Myocyte (in vitro differentiated cells): Measurements from ENCODE around the gene CTDSP2. TPM values are rescaled to one million over a fixed set of nuclear protein-coding genes. Genes with fewer than 3 reads are reported as not detected.
A peak's percentile ranks its signal among the peaks of the same experiment; 100 is the strongest.
"Not testable (repeated sequence)": the region's sequence is repeated elsewhere in the genome, so short reads cannot be mapped to it uniquely, and the experiment has no call there.

Source experiments
- DNase-seq: peaks from one replicate; pipeline ENCODE4 v3.0.0-alpha.2; 2012; ENCODE audit warnings: low read depth
- total RNA-seq: library from RNA; depleted of rRNA; stranded (reverse); fragments of >200 nt; gene quantifications from 2 replicates; pipeline ENCODE4 v1.2.3, GENCODE V29; 2014

Gene CTDSP2
- total RNA-seq, 1 donor from 2014 or later = 43.4 TPM

DNA sequence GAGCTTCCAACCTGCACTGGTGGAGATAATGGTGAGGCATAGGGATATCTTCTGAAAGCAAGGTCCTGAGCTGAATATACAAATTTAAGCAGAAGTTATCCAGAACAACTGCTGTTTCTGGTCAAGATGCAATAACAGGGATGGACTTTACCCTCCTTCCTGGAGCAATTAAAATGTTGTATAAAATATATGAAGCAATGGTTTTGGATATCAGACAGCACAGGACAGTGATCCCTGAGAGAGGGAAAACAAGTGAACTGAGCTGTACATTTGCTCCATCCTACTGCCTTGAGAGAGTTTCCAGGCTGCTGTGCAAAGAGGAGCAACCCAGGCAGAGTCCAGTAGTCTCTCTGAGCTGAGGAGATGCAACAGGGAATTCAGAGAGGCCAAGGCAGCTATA is 36.0 kb upstream of the CTDSP2 start:
- no peak for DNase-seq

DNA sequence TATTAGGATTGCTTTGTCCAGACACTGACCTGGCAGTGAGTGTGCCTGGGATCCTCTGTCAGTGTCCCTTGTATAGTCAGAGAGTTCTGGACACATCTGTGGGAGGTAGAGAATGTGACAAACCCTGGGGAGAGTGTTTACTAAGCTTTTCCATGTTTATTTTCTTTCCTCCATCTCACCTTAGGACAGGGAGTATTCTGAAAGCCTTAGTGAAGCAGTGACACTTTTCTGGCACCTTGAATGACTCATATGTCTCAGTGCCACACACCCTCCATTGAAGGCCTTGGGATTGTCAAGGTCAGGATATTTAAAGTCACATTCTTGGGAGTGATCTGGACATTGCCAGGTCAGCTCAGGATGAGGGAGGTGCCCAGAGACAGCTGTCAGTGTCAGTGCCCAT is 34.9 kb upstream of the CTDSP2 start:
- peak; percentile 69 for DNase-seq

DNA sequence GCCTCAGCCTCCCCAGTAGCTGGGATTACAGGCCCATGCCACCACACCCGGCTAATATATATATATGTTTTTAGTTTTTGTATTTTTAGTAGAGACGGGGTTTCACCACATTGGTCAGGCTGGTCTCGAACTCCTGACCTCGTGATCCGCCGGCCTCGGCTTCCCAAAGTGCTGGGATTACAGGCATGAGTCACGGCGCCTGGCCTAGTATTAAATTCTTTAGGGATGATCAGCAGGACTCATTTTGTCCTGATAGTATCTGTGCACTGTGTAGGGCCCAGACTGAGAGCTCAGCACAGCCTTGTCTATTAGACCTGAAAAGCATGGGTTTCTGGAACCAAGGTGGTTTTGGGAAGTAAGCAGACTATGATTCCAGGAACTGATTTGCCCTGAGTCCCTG is 34.5 kb upstream of the CTDSP2 start:
- DNase-seq = peak; percentile 58

DNA sequence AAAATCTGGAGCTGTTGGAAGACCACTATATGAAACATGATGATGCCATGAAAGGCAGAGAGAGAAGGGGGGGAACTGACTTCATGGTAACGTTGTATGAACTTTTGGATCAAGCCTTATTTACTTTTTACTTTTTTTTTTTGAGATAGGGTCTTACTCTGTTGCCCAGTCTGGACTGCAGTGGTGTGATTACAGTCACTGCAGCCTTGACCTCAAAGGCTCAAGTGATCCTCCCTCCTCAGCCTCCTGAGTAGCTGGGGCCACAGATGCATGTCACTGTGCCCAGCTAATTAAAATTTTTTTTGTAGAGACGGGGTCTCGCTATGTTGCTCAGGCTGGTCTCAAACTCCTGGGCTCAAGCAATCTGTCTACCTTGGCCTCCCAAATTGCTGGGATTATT is 31.3 kb upstream of the CTDSP2 start:
- no peak for DNase-seq

DNA sequence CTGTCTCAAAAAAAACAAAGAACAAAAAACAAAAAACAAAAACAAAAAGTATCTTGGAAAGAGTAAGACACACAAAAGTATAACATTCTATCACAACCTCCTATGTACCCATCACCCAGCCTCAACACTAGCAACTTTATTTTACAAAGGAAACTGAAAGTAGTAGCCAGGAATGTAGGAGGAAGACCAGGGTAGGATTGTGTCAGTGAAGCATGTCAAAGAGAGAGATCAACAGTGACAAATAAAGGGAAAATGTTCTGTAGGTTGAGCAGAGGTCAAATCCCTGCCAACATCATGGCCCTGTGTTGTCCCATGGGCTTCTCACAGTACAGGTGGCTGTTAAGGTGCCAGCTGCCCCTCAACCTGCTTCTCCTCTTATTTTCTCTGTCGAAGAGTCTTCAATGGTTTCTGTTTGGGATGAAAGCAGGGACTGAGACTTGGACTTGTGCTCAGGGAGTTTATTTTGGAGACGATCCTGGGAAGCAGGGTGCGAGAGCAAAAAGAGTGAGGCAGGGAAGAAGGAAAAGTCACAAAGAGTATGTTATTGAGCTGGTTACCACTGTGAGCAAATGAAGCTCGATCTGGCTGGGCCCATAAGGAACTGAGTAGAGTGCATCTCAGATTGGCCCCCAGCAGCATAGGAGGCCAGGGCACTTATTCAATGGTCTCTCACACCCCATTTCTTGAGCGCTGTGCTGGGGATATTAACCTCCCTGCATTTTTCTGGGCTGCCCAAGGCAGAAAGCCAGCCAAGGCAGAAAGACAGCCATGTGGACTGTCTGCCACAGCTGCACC is 29.4 kb upstream of the CTDSP2 start:
- no peak for DNase-seq

DNA sequence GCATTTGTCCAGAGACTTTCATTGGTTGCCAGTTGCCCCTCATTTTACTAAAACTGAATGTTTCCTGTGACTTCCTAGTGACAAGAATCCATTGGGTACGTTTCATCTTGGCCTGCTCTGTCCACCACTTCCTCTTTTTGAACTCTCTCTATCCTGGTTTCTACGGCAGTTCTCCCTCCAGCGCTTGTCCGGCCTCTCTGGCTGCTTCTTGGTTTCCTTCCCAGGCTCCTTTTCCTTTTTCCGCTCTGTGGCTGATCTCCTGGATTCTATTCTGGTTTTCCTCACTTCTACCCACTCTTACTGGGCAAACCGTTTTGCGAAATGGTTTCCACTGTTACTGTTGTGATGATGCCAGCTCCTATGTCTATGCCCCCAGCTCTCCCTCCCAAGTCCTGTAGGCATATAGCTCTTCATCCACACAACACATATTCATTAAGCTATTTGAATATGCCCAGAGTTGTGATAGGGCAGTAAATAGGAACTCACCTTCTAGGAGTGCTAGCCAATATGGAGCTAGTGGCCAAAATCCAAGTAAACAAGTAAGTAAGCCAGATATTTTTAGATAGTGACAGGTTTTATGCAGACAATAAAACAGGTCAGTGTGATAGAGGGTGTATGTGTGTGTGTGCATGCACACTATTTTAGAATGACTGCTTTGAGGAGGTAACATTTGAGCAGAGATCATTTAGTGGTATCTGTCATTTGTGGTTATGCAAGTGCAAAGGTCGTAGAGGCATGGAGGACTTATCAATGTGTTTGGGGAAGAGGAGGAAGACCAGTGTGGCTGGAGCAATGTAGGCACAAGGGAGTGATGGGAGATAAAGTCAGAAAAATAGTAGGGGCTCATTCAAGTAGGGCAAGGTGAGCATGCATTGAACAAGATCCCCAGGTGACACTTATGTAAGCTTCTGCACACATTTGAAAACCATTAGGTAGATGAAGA is 27.9 kb upstream of the CTDSP2 start:
- no peak for DNase-seq

DNA sequence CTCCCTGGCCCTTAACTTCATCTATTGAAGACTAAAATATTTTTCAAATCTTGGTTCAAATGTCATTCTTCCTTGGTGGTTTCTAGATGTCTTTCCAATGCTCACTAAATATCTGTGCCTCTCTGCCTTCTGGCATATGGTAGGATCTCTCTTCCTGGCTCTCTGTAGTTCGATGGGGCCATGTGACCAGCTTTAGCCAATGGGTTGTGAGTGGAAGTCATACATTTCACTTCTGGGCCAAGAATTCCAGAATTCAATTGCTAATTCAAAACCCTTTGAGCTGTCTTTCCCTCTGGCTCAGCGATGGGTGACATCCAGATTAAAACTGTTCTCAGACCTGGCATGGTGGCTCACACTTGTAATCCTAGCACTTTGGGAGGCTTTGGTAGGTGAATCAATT is 25.8 kb upstream of the CTDSP2 start:
- DNase-seq = no peak

DNA sequence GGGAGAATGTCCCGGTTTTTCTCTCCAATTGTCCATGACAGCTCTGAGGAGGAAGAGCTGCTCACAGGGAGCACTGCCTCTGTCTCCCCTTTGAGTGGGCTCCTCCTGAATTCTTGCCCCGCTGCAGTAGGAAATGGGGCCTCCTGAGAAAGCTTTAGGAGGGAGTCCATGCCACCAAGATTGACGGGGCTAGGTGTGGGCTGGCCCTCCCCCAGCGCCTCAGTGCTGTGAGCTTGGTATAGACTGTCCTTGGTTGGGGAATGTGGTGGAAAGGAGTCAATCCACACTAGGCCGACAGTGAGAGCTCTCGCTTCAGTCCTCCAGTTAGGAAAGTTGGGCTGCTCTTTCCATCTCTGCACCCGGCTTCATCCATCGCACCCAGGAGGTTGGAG is 23.4 kb upstream of the CTDSP2 start:
- DNase-seq = no peak

DNA sequence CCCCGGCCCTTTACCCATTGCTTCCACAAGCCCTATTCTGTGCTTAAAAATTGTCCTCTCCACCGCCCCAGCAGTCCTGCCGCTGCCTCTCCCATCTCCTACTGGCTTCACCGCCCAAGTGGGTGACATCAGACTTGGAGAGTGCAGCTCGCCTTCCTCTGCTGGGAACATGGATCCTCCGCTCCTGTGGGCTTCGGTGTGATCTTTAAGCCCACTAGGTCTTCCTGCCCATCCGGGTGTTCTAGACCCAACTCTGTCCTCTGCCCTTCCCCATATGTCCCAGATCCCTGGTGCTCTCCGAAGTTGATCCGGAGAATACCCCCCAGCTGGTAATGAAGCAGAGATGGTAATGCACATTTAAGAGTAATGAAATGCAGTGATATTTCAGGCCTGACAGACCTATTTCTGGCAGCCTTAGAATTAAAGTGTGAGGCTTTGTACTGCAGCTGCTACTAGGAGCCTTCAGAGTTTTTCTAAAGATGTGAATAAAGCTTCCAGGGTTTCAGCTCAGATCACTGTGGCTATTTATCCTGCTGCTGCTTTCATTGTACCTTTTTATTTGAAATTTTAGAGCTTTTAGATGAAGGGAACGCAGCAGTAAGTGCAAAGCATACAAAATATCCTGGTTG is 22.9 kb upstream of the CTDSP2 start:
- DNase-seq = no peak

DNA sequence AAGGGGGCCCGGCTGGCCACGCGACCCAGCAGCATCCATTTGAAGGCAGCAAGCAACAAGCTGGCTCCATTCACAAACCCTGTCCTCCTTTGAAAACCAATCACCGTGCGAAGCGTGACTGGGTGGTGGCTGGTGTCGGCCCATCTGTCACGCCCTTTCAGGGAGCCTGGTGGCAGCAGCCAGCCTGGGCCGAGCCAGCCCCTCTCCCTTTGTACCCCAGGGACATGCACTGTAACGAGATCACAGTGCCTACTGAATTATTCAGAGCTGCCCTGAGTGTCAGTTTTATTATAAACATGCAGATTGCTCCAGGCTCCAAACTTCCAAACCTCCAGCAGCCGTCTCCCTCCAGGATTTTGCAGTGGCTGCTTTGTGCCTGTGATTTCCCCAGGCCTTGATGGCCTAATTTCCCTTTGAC is 22.3 kb upstream of the CTDSP2 start:
- DNase-seq = peak; percentile 55

DNA sequence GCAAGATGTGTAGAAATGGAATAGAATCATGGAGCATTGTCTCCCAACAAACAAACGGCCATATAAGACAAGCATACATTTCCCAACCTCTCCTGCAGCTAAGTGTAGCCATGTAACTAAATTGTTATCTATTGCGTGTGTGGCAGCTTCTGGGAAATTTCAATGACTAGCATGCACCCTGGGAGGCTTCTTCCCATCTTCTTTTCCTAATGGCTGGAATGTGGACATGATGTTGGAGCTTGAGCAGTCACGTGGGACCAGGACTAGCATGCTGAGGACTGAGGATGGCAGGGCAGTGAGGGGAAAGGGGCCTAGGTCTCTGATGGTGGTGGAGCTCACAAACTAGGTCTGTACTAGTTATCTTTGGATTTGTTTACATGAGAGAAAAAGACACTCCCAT is 21.7 kb upstream of the CTDSP2 start:
- DNase-seq = no peak

DNA sequence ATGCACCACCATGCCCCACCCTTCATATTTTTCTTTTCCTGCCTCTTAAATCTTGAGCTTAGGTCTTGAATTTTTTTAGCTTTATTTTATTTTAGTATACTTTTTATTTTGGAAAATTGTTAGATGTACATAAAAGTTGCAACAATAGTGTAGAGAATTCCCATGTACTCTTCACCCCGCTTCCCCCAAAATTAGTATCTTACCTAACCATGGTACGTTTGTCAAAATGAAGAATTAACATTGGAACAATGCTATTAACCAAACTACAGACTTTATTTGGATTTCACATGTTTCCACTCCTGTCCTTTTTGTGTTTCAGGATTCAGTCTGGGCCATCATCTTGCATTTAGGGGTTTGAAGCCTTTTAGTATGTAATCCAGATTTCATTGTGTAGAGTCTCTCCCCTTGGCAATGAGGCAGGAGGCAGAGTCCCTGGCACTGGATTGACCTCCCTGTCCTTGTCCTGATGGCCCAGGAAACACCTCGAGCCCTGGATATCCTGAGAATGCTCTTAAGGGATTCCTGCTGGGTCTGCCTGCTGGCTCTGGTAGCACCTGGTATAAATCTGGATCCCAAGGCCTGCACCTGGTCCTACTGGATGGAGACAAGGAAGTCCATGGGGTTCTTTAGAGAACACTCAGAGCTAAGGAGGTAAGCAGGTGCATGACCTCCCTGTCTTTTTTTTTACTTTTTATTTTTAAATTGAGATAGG is 19.9 kb upstream of the CTDSP2 start:
- DNase-seq = no peak

DNA sequence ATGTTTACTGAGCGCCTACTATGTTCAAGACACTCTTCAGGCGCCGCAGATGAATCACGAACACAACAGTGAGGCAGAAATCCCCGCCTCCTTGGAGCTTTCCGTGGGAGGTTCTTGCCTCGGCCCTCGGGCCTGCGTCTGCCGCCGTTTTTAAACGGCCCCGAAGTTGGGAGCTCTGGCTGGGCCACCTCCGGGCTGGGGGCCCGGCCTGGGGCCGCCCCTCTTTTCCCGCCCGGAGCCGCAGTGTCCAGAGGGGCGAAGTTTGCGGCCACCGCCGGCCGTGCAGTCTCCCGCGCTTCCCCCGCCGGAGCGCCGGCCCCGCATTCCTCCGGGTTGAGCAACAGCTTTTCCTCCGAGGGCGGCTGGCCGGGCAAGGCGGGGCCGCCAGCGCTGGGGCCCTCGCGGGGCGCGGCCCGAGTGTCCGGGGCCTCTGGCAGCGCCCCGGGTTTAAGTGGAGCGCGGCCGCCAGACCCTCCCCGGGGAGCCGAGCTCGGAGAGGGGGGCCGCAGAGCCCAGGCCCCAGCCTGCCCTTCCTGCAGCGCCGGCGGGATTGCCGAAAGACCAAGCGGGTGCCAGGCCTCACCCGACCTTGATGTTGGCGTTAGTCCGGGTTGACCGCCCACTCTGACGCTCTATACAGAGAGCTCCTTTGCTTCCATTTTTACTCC is 18.7 kb upstream of the CTDSP2 start:
- peak; percentile 70 for DNase-seq

DNA sequence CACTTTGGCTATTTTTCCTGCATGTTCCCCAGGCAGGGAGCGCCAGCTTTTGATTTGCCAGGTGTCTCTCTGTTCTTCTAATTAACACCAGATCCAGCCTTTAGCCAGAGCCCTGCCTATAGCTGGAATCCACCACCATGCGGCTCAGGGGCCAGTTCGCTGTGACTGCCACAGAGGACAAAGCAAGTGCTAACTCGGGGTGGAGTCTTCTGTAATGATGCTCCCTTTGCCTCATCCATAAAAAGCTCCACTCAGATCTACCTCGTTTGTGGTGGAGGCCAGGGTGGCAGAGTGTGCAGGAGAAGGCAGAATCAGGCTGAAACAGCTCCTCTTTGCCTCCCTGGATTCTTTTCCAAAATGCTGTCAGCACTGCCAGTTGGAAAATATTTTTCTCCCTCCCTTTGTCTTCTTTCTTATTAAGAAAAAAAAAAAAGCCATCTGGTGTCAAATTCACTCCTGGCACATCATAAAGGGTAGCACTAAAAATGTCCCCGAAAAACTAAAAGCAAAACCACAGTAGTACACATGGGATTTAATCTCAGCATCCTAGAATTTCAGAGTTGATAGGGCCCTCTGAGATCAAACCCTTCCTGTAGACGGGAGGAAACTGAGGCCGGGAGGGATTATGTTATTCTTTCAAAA is 18.0 kb upstream of the CTDSP2 start:
- peak; percentile 64 for DNase-seq

DNA sequence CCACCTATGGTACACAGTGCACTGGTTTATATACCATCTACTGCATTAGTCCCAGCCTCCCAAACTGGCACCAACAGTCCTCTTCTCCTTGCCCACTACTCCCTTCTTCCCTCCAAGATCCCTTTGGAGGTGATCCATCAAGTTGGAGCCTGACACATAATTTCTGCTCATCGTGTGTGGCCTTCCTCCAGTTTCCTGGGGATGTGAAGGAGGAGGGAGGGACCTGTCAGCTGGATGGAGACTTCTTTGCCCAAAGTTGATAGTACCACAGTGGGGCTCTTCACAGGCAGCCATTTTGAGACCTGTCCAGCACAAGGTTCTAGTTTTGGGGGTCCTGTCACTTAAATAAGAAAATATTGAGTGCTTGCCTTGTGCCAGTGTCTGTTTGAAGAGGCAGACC is 17.1 kb upstream of the CTDSP2 start:
- no peak for DNase-seq

DNA sequence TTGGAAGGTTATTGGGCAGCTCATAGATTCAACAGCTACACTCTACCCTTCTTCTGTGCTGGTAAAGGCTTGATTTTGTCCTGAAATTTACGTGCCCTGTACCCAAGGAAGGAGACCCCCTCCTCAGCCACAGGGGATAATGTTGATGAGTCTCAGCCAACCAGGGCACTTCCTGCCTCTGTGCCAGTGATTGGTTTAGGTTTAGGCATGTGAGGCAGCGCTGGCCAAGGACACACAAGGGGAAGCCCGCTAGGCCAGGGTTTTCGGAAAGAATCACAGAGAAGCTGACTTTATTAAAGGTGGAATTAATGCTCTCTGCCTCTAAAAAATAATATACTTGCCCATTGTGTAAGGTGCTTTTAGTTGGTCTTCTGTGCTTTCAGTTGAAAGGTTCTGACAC is 15.4 kb upstream of the CTDSP2 start:
- DNase-seq = no peak

DNA sequence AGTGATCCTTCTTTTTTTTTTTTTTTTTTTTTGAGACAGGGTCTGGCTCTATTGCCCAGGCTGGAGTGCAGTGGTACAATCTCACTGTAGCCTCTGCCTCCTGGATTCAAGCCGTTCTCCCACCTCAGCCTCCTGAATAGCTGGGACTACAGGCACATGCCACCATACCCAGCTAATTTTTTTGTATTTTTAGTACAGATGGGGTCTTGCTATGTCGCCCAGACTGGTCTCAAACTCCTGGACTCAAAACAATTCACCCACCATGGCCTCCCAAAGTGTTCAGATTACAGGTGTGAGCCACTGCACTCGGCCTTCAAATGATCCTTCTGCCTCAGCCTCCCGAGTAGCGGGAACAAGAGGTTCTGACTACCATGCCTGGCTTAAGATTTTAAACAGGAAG is 14.4 kb upstream of the CTDSP2 start:
- not testable (repeated sequence) for DNase-seq

DNA sequence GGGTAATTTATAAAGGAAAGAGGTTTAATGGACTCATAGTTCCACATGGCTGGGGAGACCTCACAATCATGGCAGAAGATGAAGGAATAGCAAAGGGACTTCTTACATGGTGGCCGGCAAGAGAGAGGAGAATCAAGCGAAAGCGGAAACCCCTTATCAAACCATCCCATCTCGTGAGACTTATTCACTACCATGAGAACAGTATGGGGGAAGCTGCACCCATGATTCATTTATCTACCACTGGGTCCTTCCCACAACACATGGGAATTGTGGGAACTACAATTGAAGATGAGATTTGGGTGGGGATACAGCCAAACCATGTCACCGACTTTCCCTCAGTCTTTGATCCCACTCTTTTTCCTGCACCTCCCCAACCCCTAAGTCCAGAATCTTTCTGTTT is 12.6 kb upstream of the CTDSP2 start:
- DNase-seq = no peak

DNA sequence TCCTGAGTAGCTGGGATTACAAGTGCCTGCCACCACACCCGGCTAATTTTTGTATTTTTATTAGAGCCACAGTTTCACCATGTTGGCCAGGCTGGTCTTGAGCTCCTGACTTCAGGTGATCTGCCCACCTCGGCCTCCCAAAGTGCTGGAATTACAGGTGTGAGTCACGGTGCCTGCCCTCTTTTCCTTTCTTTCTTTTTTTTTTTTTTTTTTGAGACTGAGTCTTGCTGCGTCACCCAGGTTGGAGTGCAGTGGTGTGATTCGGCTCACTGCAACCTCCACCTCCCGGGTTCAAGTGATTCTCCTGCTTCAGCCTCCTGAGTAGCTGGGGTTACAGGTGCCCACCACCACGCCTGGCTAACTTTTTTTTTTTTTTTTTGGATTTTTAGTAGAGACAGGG is 11.6 kb upstream of the CTDSP2 start:
- DNase-seq = not testable (repeated sequence)

DNA sequence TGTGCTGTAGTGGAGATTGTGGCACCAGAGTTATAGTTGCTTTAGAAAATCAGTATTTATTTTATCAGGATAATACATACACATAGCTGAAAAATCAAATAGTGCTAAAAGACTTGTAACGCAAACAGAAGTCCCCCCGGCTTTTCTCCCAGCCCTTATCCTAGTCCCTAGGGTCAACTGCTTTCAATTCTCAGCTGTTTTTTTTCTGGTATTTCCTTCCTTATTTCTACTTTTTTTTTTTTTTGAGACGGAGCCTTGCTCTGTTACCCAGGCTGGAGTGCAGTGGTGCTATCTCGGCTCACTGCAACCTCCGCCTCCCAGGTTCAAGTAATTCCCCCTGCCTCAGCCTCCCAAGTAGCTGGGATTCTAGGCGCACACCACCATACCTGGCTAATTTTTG is 8.4 kb upstream of the CTDSP2 start:
- DNase-seq = no peak
